AG09319 (cell line): ENCODE measurements around the gene ZBTB40.

ENCODE experiments used
- DNase-seq: peaks from one replicate; pipeline ENCODE4 v3.0.0-alpha.2; 2010; ENCODE audit warnings: low read depth; ENCODE audit errors: extremely low read depth
- CTCF ChIP-seq: IDR thresholded peaks from 2 replicates; pipeline ENCODE4 v1.5.1; 2011; ENCODE audit warnings: low read depth, mild to moderate bottlenecking, inconsistent platforms, low read length, moderate library complexity

Gene ZBTB40

GRCh38 chr1:22457345-22457744 is 5.7 kb downstream of the ZBTB40 start:
- TF ChIP-seq CTCF = no peak; the same call in 1 of the 2 replicates
- no peak for DNase-seq

GRCh38 chr1:22457836-22458235 is 6.2 kb downstream of the ZBTB40 start:
- DNase-seq = no peak
- TF ChIP-seq CTCF = no peak

- no peak for DNase-seq
- TF ChIP-seq CTCF = no peak
Observed at GRCh38 chr1:22461100-22461499, 9.4 kb downstream of the ZBTB40 start.

GRCh38 chr1:22461678-22462527 is 10.3 kb downstream of the ZBTB40 start:
- no peak for DNase-seq
- no peak for TF ChIP-seq CTCF

GRCh38 chr1:22462928-22463327 is 11.3 kb downstream of the ZBTB40 start:
- no peak for TF ChIP-seq CTCF
- no peak for DNase-seq

GRCh38 chr1:22465015-22465565 is 13.4 kb downstream of the ZBTB40 start:
- TF ChIP-seq CTCF = no peak
- DNase-seq = no peak

GRCh38 chr1:22465671-22466070 is 14.0 kb downstream of the ZBTB40 start:
- no peak for TF ChIP-seq CTCF
- DNase-seq = no peak
